Stimulated activated CD4-positive, alpha-beta T cell treated with anti-CD3 and anti-CD28 coated beads, Interleukin-15, amount 100 ng/mL, for 48 hours (primary cell): Measurements from ENCODE around the gene KCNJ5.

ENCODE experiments used
- DNase-seq, 2 donors: peaks; one replicate each; pipeline ENCODE4 v3.0.0-alpha.2; 2020; ENCODE audit warnings: low read depth in 2 of 2

KCNJ5 gene

DNA sequence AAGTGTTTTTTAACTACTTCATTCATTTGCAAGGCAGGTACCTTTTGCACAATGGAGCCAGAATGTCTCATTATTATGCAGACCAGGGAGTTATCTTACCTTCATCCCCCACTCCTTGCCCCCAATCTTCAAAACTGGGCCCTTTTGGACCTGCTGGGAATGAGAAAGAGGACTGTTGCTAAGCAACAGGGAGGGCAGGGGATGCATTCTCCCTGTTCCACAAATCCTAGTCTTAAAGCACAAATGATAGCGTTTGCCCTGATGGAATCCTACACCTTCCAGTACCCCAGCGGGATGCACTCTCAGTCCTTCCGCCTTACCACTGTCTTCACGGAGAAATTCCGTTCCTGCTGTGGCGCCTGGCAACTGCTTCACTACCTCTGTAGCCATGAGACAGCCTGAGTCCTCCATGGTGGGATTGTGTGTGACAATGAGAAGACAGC is 20.0 kb upstream of the KCNJ5 start:
- no peak for DNase-seq

DNA sequence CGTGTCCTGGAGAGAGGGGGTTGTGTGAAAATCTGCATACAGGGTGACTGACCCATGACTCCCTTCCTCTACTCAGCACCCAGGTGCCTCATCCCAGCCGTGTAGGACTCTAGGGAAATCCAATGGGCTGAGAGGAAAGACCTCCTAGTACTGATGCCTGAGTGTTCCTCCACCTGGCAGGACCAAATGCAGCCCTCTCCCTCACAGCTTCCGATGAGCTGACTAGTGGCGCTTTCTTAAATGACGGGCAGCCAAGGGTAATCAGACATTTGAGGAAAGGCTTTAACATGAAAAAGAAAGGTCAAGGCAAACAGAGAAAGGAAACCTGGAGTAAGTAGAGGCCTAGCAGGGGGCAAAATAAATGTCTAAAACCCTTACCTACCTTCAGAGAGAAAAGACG is 19.1 kb upstream of the KCNJ5 start:
- no peak for DNase-seq

DNA sequence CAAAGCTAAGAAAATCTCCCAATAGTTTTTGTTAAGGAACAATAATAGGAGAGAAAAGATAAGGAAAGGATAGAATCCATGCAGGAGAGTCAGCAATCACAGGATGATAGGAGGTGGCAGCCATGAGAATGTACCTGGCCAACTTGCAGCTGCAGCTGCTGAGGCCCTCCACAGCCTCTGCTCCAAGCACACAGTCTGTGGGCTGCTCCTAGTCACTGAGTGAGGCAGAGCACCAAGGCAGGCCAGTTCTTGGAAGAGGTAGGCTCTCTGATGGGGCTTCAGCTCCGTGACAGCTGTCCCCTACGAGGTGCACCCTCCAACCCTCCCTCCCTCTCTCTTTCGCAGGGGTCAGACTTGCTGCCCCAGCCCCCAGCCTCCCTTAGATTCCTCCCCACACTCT is 18.6 kb upstream of the KCNJ5 start:
- DNase-seq = no peak

DNA sequence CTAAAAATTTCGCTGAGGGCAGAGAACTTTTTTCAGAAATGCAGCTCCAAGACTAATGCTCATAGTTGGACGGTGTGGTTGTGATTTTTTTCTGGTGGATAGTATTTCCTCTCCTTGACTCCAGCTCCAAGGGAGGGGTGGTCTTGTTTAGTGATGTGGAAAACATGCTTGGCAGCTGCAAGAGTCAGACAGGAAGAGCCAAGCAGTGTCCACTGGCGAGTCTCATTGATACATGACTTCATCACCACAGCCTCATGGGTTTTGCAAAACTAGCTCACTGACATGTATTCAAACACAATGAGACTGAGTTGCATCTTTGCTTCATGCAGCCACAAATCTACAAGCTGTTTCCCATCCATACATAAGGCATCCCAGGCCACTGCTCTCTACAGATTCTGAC is 16.7 kb upstream of the KCNJ5 start:
- DNase-seq = no peak

DNA sequence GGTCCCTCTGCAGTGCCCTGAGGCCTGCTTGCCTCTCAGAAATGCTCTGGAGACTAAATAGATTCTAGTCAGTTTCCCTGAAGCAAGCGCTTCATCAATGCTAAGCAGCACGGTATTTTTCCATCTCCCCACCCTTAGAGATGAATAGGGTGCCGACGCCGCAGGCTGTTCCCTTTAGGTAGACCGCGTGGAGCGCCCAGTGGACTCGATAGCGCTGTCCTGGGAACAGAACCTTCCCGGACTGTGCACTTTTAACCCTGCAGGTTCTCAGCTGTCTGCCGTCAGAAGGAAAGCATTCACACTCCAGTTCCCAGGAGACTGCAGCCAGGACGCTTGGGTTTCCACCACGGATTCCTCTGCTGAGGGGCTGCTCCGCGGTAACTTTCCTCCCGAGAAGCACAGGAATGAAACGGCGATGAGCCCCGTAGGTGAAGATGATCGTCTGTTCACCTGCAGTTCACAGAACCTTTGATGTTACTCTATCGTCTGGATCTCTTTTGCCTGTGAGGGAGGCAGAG is 15.0 kb upstream of the KCNJ5 start:
- DNase-seq = no peak

DNA sequence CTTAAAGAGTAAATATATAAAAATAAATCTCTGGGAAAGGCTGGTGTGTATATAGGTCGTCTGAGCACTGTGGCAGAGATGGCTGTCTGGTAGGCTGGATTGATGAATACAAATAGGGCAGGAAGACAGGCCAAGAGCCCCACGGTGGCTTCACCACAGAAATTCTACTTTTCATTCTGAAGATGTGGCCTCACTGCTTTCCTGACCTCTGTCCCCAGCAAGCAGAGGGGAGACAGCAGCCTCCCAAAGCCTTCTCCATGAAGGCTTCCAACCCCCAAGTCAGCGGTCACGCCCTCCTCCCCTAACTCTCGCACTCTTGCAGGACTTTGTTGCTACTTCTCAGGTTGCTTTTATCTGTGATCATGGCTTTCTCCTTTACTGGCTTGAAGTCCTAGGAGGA is 13.4 kb upstream of the KCNJ5 start:
- no peak for DNase-seq

DNA sequence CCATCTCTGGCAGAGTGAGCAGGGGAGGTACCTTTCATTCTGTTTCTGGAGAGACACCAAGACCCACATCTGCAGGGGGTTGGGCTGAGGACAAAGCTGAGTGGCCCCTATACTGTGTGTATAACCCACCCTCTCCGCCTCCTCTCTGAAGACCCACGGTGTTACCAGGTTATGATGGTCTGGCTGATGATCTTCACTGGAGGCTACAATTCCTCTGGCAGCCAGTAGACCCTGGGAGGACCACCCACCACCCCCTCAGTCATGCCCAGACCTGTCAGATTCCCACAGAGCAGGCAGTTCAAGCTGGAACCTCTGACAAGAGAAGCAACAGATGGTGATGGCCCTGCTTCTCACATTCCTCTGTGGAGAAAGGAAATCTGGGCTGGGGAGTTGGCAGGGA is 12.7 kb upstream of the KCNJ5 start:
- DNase-seq = no peak

DNA sequence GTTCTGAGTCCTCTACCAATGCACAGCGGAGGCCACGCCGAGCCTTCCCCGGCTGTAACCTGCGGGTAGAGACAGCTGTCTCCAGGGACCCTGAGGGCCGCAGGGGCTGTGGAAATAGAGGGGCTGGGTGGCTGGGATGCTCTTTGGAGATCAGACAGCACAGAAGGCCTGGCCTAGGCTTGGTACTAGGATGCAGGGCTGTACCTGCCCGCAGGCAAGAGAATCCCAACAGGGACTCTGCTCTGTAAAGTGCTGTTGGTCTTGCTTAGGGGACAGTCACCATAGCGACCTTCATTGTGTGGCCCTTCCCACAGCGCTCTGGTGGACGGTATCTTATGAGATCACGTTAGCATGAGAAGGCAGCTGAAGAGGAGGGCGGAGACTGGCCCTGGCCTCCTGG is 11.3 kb upstream of the KCNJ5 start:
- DNase-seq = no peak

DNA sequence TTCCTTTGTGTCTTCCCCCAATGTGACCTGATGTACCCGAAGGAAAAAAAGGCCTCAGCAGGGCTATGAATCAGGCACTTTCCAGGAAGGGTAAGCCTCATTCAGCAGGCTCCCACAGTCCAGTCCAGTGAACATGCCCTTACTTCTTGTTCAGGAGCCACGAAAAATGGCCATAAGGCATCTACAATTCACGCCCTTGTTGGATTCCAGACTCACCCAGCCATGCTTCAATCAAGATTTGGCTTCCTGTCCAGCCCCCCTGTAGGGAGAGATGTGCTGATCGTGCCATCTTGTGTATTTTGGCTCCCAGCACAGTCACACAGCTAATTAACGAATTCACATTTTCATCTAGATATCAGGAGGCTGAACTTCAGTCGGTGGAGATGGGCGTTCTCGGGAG is 9.9 kb upstream of the KCNJ5 start:
- no peak for DNase-seq

DNA sequence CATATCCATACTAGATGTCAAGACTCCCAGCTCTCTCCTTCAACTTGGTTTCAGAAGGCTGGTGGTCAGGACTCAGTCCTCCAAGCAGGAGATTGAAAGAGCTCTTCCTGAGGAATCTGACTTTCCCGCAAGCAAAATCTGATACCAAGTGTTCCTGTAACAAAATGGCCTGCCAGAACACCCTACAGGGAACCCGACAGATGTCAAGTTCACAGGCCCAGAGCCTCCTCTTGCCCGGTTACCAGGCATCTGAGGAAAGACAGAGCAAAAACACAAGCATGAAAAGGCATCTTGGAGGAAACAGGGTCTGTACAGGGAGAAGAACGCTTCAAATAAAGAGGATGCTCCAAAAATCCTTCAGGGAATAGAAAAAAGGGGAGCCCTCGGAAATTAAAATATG is 8.7 kb upstream of the KCNJ5 start:
- DNase-seq = no peak

DNA sequence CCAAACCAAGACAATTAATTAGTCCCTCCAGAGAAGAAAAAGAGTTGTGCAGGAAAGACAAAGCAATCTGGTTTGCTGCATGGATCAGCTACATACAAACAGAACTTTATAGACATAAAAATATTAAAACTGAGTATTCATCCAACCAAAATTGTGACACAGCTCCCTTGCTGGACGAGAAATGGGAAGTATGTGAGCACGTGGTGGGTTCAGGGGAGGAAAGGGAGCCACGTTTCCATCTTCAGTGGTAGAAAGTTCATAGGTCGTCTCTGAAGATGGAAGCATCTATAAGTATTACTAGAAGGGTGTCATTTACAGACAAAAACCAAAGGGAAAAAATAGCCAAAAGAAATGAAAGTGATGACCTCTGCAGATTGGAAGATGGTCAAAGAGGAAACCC is 7.1 kb upstream of the KCNJ5 start:
- no peak for DNase-seq

DNA sequence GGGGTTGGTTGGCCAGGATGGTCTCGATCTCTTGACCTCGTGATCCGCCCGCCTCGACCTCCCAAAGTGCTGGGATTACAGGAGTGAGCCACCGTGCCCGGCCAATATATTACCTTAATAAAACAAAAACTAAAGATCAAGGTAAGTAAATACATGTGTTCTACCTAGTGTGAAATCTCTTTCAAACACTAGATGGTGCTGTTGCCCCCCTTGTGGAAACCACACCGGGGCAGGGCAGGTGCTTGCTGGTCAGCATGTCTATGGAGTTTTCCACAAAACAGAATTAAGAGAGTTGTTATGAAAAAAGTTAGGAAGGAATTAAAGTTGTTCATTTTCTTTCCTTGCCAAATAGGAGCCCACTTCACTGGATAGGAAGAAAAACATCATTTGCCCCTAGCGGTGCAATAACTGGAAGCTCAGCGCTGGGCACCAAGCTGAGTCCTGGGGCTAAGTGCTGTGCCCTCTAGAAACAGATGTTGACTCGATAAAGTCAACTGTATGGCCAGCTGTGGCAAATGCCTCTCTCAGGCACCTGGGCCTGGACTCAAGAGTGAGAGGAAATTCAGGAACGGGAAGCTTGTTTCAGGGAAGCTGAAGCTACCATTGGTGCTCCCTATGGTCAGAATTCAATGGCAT is 6.3 kb upstream of the KCNJ5 start:
- DNase-seq = peak; percentile 30 to 47

DNA sequence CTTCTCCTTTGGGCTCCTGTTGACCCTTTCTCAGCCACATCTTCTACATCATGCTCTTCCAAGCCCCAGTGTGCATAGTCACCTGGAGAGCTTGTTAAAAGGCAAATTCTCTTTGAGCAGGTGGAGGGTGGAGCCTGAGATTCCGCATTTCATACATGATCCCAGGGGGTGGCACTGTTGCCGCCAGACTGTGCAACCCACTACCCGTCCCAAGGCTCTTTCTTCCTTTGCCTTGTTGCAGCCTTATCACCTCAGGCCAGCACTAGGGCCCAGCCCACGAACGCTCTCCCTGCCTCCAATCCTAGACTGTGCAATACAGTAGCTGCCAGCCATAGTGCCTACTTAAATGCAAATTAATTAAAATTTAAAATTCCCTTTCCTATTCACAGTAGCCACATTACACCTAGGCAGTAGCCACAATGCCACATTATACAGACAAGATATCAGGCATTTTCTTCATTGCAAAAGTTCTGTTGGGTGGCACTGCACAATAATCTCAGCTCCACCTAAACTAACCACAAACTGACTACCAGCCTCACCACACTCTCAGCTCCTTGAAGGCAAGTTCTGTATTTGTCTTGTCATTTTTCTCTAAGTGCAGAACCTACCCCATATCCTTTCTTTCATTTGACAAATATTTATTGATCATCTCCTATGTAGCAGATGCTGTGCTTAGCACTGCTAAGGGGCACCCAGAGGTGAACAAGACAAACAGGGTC is 4.6 kb upstream of the KCNJ5 start:
- no peak for DNase-seq

DNA sequence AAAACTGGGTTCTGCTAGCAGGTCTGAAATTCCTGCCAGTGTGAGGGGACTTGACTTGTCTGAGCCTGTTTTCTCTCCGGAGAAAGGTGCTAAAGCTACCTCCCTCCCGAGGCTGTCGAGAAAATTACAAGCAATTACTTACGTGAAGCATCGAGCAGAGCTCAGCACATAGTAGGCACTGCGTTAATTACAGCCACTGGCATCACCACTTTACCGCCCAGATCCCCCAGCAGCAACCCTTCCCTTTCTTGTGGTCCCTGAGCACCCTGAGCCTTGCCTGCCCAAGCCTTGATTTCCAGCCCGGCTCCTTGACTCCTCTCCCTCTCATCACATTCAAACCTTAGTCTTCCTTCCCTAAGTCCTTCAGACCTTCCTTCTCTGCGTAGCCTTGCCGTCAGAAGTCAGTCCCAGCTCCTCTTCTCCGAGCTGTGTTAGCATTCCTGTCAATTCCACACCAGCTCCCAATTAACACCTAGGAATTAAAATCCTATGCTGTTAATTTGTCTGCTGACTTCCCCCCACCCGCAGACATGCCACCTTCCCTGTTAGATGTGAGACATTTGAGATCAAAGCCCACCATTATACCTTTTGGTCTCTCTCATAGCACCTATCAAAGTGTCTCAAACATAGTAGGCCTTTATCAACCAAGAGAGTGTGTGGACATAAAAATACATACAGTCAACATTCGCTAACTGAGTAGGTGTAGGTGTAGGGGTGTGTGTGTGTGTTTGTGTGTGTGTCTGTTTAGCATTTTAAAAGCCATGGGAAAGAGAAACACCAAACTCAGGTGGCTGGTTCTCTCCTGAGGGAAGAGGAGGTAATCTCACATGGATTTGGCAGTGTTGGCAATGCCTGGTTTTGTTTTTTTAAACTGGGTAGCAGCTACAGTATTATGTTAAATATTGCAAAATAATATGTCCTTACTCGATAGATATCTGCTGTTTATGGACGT is 2.8 kb upstream of the KCNJ5 start:
- DNase-seq = no peak

DNA sequence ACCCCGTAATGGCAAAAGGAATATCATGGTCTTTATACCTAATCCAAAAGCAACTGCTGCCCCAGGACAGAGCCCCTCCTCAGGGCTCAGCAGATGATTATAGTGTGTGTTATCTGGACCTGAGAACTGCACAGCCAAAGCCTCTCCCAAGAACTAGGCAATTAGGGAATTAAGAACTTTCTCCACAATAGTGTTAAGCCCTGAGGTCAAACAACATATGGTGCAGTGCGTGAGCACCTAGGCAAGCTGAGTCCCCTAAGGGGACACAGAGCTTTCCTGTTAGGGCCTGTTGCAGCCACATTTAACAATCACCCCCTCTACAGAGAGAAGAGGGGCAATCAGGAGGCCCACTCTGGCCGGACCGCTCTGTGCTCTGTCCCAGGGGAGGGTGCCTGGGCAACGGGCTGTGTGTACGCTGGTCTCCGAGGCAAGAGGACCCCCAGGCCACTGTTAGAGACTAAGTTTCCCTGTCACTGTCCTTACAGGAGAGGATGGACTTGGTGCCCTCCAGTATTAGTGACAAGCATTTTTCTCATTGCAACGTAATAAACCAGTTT is 1.4 kb upstream of the KCNJ5 start:
- DNase-seq = no peak

DNA sequence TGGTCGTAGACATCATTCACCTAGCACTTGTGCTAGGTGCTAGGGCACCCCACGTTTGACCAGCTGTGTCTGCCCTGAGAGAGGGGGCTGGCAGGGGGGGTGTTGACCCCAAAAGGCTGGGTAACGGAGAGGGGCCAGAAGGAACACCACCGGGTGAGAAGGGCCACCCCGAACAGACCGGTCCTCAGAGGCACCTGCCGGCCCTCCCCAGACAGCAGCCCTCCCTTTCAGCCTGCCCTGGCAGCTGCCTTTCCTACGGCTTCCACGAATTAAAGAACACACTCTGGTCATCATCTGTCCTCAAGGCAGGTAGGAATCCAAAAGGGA is 977 bp upstream of the KCNJ5 start:
- DNase-seq = no peak

DNA sequence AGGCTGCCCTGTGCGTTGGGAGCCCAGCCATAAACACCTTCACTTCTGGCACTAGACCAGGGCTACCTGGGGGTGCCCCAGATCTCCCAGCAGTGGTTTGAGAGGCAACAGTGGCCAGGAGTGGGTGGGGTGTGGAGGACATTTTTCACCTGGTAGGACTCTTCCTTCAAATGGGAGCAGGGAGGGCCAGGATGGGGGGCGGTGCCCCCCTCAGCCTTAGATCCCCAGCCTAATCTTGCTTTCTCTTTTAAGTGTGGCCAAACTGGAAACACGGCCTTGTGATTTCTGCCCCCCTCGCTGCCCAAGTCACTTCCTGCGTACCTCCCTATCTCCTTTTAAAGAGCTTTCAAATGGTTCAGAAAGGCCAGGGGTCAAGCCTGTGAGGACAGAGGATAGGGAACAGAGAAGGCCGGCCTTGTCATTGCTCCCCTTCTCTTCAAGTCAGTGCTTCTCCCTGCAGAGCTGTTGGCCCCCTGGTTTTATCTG is 800 bp downstream of the KCNJ5 start:
- DNase-seq = no peak

DNA sequence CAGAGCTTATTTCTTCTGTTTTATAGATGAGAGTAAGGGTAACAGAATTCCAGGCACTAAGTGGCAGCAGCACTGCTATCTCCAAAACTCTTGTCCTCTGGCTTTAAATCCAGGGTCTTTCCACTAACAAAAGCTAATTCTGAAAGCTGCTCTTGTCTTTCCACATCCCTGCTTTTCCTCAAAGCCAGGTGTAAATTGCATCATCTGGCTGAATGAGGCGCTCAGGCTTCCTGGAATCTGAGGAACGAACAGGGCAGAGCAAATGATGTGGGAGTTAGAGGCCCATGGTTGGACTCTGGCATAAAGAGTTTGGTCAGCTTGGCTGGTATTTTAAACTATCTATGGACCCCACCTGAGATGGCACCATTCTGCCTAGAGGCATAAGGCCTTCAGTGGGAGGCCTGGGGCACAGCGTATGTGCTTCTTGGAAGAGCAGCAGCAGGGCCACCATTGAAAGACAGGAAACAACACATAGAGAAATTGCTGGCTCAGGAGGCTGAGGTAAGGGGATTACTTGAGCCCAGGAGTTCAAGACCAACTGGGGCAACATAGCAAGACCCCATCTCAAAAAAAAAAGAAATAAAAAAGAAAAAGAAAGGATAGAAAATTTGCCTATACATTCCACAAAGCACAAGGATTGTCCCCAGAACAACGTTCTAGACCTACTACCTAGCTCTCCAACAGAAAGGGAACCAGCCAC is 1.9 kb downstream of the KCNJ5 start:
- DNase-seq = no peak

DNA sequence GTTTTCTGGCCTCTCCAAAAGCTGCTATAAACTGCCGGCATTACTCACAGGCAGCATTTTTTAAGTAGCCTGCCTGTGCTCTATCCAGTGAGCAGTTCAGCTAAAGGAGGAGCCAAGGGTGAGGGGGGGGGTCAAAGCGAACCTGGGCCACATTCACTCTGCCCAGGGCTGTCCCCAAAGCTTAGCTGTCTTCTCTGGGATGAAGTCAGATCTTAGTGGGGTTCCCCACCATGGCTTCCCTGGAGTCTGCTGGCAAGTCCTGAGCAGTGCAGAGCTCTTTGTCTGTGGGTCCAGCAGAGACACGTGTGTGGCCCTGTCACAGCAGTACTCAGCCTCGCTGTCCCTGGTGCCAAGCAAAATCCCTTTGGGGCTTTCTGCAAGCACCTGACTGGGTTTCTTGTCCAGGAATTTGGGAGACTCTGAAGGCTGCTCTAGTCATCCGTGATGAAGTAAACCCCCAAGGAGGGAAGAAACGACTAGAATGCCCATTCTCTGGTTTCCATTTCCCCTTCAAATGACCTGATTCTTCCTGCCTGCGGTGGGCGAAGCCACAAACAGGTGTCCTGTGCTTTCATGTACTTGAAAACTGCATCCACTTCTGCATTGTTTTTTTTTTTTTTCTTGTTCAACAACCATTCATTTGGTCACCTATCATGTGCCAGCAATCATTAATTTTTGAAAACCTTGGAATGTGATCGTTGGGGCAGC is 2.6 kb downstream of the KCNJ5 start:
- no peak for DNase-seq

DNA sequence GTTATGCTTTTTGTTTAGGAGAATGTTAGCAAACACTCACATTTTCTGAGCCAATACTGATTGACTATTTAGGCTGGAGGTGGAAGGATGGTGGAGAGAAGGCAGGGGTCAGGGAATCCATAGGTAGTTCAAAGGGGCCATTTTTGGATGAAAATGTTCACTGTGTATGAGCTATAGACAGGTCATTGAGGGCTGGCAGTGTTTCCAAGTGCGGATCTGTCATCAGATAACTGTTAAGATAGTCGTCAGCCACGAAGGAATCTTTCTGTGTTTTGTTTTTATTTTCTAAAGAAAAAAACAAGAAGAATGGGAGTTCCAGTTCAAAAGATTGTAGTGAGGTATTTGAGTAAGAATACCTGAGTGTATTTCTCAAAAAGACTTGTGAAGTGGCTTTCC is 3.1 kb downstream of the KCNJ5 start:
- DNase-seq = no peak

DNA sequence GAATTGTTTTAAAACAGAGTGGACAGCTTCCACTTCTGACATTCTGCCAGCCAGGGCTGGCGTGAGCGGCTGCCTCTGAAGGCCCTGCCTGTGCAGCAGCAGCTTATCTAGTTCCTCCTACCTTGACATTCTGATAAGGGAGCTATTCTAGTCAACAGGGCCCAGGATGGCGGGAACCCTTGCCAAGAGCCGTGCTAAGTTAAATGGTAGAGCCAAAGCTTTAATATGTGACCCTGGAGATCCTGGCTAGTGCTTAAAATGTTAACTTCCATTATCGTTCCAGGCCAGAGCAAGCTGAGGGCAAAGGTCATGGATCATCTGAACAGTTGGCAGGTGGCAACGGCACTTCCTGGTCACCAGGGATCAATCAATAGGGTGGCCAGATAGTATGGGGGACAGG is 3.5 kb downstream of the KCNJ5 start:
- no peak for DNase-seq
